Measurements from ENCODE around the gene COPG2. TPM values are rescaled to one million over a fixed set of nuclear protein-coding genes. Genes with fewer than 3 reads are reported as not detected.
A peak's percentile ranks its signal among the peaks of the same experiment; 100 is the strongest.

Gene COPG2
- total RNA-seq, 1 donor from 2014 or later, result 31.2 TPM

- no peaks in the 10 kb centered on the region for H3K9me3 Mint-ChIP-seq (ENCODE audit: unreplicated experiment)
- H3K4me3 Mint-ChIP-seq (ENCODE audit: unreplicated experiment), result no peak overlapping the region
- TF ChIP-seq CTCF (IDR thresholded peaks at IDR 0.05), result no peak
- H3K27ac Mint-ChIP-seq (ENCODE audit: unreplicated experiment), result no peak overlapping the region
- H3K36me3 Mint-ChIP-seq (ENCODE audit: unreplicated experiment), result no peaks in the 10 kb centered on the region
- DNase-seq (ENCODE audit: extremely low spot score, unreplicated experiment), result no peak
- peaks cover 30% of the 10 kb centered on the region for H3K4me1 Mint-ChIP-seq (ENCODE audit: unreplicated experiment)
- no peaks in the 10 kb centered on the region for H3K27me3 Mint-ChIP-seq (ENCODE audit: unreplicated experiment)
These were observed 180.0 kb downstream of the COPG2 start for GRCh38 chr7:130488392-130489139.

- Mint-ChIP-seq H3K4me3 (ENCODE audit: unreplicated experiment) (no peak overlapping the region), H3K27me3 (ENCODE audit: unreplicated experiment) (no peaks in the 10 kb centered on the region), H3K4me1 (ENCODE audit: unreplicated experiment) (peaks cover 32% of the 10 kb centered on the region), H3K9me3 (ENCODE audit: unreplicated experiment) (no peaks in the 10 kb centered on the region), H3K27ac (ENCODE audit: unreplicated experiment) (no peak overlapping the region), H3K36me3 (ENCODE audit: unreplicated experiment) (no peaks in the 10 kb centered on the region)
- DNase-seq (ENCODE audit: extremely low spot score, unreplicated experiment), result no peak
- no peak for TF ChIP-seq CTCF (IDR thresholded peaks at IDR 0.05)
These were observed 181.6 kb downstream of the COPG2 start for GRCh38 chr7:130486954-130487436.

GRCh38 chr7:130486114-130486953 lies 182.2 kb downstream of the COPG2 start:
- Mint-ChIP-seq H3K27ac (ENCODE audit: unreplicated experiment) (no peak overlapping the region), H3K27me3 (ENCODE audit: unreplicated experiment) (no peaks in the 10 kb centered on the region), H3K9me3 (ENCODE audit: unreplicated experiment) (no peaks in the 10 kb centered on the region), H3K4me1 (ENCODE audit: unreplicated experiment) (peaks cover 36% of the 10 kb centered on the region), H3K36me3 (ENCODE audit: unreplicated experiment) (no peaks in the 10 kb centered on the region), H3K4me3 (ENCODE audit: unreplicated experiment) (no peak overlapping the region)
- peak; percentile 46 for TF ChIP-seq CTCF (IDR thresholded peaks at IDR 0.05)
- no peak for DNase-seq (ENCODE audit: extremely low spot score, unreplicated experiment)

- H3K36me3 Mint-ChIP-seq (ENCODE audit: unreplicated experiment), result no peaks in the 10 kb centered on the region
- TF ChIP-seq CTCF (IDR thresholded peaks at IDR 0.05), result no peak
- peaks cover 31% of the 10 kb centered on the region for H3K4me1 Mint-ChIP-seq (ENCODE audit: unreplicated experiment)
- no peak for DNase-seq (ENCODE audit: extremely low spot score, unreplicated experiment)
- H3K9me3 Mint-ChIP-seq (ENCODE audit: unreplicated experiment), result no peaks in the 10 kb centered on the region
- H3K27ac Mint-ChIP-seq (ENCODE audit: unreplicated experiment), result no peak overlapping the region
- no peak overlapping the region for H3K4me3 Mint-ChIP-seq (ENCODE audit: unreplicated experiment)
- no peaks in the 10 kb centered on the region for H3K27me3 Mint-ChIP-seq (ENCODE audit: unreplicated experiment)
These were observed 182.8 kb downstream of the COPG2 start for GRCh38 chr7:130485734-130486113.

GRCh38 chr7:130483031-130483430 lies 185.5 kb downstream of the COPG2 start:
- no peaks in the 10 kb centered on the region for H3K36me3 Mint-ChIP-seq (ENCODE audit: unreplicated experiment)
- H3K4me3 Mint-ChIP-seq (ENCODE audit: unreplicated experiment), result no peak overlapping the region
- no peak for TF ChIP-seq CTCF (IDR thresholded peaks at IDR 0.05)

More at GRCh38 chr7:130483031-130483430, 185.5 kb downstream of the COPG2 start:
- peaks cover 11% of the 10 kb centered on the region for H3K4me1 Mint-ChIP-seq (ENCODE audit: unreplicated experiment)
- no peaks in the 10 kb centered on the region for H3K9me3 Mint-ChIP-seq (ENCODE audit: unreplicated experiment)
- no peak overlapping the region for H3K27ac Mint-ChIP-seq (ENCODE audit: unreplicated experiment)
- no peaks in the 10 kb centered on the region for H3K27me3 Mint-ChIP-seq (ENCODE audit: unreplicated experiment)
- no peak for DNase-seq (ENCODE audit: extremely low spot score, unreplicated experiment)
